GM12864 (cell line): ENCODE data around the gene CCDC183.
"Not testable (repeated sequence)": the region's sequence is repeated elsewhere in the genome, so short reads cannot be mapped to it uniquely, and the experiment has no call there.

Experiments
- DNase-seq: peaks from one replicate; pipeline ENCODE4 v3.0.0-alpha.2; 2011; ENCODE audit warnings: low read depth
- H3K4me3 ChIP-seq: 2 replicates; pipeline ENCODE4 v1.5.1; 2011; ENCODE audit warnings: mild to moderate bottlenecking, low read depth, low read length, control low read depth
- CTCF ChIP-seq: IDR thresholded peaks from 2 replicates; pipeline ENCODE4 v1.5.1; 2011; ENCODE audit warnings: low read depth, mild to moderate bottlenecking, moderate library complexity, low read length, control low read depth, inconsistent platforms; ENCODE audit errors: missing control alignments

The CCDC183 gene

GRCh38 chr9:136799079-136799853, 3.1 kb downstream of the CCDC183 start:
- H3K4me3 ChIP-seq = peak overlapping the region; percentile 41
- TF ChIP-seq CTCF = no peak

GRCh38 chr9:136799854-136800657, 3.9 kb downstream of the CCDC183 start:
- TF ChIP-seq CTCF = no peak
- peak overlapping the region; percentile 41 for H3K4me3 ChIP-seq
- DNase-seq = no peak

More at GRCh38 chr9:136799079-136799853, 3.1 kb downstream of the CCDC183 start:
- no peak for DNase-seq

DNA sequence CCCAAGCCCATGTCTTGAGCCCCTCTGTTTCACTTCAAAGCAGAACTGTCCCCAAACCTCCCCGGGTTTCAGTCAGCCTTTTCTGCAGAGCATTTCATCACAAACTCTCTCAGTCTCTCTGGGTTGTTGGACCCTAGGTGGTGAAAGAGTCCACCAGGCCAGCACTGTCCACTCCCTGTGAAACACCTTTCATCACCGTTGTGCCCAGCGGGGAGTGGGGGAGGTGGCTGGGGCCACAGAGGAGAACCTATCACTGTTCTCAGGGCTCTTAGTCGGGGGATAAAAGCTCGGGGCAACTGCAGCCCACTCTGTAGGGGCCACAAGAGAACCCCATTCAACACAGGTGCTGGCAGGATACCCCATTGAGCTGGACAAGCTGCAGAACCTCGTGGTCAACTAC, 6.2 kb downstream of the CCDC183 start:
- no peak for DNase-seq

DNA sequence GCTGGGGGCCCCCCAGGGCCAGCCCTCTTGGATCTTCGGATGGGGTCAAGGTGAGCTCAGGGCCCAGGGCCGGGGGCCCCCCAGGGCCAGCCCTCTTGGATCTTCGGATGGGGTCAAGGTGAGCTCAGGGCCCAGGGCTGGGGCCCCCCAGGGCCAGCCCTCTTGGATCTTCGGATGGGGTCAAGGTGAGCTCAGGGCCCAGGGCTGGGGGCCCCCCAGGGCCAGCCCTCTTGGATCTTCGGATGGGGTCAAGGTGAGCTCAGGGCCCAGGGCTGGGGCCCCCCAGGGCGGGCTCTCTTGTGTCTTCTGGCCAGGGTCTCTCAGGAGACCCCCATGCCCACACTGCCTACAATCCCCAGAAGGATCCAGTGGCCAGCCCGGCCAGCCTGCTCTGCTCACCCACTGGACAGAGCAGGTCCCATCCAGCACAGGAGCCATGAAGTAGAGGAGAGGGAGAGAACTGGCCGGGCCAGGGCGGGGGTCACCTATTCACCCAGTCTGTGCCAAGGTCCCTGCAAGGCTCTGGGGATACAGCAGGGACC, 6.9 kb downstream of the CCDC183 start:
- not testable (repeated sequence) for DNase-seq, H3K4me3 ChIP-seq

More for the DNA sequence above, 6.2 kb downstream of the CCDC183 start:
- TF ChIP-seq CTCF = no peak
- no peak overlapping the region for H3K4me3 ChIP-seq

GRCh38 chr9:136803551-136804508, 7.7 kb downstream of the CCDC183 start:
- no peak overlapping the region for H3K4me3 ChIP-seq
- no peak for TF ChIP-seq CTCF
- no peak for DNase-seq

GRCh38 chr9:136804509-136805206, 8.5 kb downstream of the CCDC183 start:
- no peak for TF ChIP-seq CTCF
- H3K4me3 ChIP-seq = no peak overlapping the region
- DNase-seq = no peak
